OCI-M2 (cell line): ENCODE measurements around the gene LGALS12.
"Not testable (repeated sequence)": the region's sequence is repeated elsewhere in the genome, so short reads cannot be mapped to it uniquely, and the experiment has no call there.

ENCODE experiments used
- DNase-seq: peaks from one replicate; lab custom pipeline; 2025; ENCODE audit not compliant: unreplicated experiment; lab: John Stamatoyannopoulos, UW

Gene LGALS12

DNA sequence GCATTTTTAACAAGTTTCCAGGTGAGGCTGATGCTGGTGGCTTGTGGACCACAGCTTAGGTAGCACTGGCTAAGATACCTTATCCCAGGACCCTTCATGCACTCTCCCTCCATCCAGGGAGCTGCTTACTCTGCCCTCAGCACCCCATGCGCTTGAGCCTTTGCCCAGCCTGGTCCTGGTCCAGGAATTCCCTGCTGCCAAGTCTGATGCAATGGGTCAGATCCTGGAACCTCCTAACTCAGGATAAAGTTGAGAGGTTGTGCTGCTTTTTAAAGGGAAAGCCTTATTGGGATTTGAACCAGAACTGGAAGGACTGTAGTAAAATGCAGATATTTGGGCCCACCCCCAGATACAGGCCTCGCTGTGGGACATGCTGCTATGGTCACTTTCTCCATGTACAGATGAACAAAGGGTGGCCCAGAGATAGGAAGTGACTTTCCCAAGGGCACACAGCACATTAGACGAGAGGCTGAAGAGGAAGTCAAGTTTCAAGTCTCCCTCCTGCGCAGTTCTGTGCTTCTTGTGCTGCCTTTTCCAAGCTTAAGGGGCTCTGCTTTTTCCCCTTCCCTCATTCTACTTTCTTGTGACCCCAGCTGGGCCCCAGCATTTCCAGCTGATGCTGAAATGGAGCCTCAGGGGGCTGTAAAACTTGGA lies 824 bp upstream of the LGALS12 start:
- no peak for DNase-seq

DNA sequence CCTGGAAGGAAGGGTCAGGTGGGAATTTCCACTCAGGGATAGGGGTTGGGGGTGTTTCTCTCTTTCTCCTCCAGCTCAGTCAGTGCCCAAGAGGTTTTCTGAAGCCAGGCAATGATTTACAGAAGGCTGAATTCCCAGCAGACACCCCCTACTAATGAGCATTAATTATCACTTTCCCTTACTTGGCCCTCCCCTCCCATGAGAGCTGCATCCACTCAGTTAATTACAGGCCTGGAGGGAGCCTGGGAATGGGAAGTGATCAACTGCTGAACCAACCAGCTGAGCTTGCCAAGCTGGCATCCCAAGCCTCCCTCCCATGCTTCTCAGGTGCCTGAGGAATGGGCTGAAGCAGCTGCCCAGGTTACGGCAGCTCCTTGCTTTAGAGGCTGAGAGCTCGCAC lies 992 bp downstream of the LGALS12 start:
- no peak for DNase-seq

DNA sequence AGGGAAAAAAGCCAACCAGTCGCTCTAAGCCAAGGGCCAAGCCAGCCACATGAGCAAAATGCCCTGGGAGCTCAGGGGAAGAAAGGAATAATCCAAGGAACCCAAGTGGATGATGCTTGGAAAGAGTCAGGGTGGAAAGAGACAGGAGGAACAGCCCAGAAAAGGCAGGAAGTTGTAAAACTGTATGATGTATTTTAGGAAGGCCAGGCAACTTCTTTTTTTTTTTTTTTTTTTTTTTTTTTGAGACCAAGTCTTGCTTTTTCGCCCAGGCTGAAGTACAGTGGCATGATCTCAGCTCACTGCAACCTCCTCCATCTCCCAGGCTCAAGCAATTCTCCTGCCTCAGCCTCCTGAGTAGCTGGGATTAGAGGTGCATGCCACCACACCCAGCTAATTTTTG lies 1.6 kb downstream of the LGALS12 start:
- no peak for DNase-seq

DNA sequence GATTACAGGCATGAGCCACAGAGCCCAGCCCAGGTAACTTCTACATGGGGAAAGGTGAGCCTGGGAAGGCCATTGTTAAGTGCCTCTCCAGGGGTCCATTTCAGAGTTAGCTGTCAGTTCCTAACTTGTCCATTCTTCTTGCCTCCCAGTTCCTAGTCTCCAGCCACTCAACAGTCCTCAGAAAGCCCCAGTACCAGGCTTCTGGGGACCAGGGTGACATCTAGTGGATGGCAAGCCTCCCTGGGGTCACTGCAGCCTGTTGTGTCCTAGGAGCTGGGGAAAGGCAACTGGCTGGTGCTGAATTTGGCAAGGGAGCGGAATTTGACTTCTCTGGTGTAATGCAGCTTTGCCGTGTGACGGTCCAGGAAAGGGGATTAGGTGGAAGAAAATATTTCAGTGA lies 2.1 kb downstream of the LGALS12 start:
- DNase-seq: no peak

DNA sequence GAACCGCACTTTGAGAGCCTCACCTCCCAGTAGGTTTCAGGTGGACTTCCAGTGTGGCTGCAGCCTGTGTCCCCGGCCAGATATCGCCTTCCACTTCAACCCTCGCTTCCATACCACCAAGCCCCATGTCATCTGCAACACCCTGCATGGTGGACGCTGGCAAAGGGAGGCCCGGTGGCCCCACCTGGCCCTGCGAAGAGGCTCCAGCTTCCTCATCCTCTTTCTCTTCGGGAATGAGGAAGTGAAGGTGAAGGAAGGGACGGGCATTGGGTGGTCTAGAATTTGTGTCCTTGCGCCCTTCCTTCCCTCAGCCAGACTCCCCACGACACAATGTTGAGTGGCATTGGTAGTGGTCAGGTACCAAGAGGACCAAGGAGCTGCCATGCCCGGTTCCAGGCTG lies 2.9 kb downstream of the LGALS12 start:
- no peak for DNase-seq

DNA sequence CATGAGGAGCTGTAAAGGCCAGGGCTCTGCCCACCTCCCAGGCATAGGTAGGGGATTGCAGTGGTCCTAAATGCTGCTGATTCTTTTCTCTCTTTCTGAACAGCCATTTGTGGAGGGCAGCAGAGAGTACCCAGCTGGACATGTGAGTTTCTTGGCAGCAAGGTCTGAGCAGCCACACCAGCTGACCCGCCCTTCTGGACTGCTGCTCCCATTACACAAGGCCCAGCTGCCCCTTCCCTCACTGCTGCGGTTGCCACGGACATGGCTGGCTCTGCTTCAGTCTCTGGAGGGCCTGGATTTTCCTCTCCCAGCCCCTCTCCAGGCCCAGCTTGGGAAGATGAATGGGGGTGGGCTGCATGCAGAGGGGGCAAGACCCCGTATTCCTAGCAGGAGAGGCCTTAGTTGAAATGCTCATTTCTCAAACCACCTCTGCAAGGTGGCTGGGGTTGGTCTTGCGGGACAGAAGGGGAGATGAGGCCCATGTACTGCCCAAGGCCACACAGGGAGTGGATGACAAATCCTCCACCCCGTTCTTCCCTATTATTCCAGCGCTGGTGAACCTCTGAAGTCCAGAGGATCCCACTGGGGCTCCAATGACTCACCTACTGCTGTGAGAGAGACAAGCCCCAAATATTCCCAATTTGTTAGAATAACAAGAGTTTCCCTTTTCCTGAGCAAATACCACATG lies 4.6 kb downstream of the LGALS12 start:
- no peak for DNase-seq

DNA sequence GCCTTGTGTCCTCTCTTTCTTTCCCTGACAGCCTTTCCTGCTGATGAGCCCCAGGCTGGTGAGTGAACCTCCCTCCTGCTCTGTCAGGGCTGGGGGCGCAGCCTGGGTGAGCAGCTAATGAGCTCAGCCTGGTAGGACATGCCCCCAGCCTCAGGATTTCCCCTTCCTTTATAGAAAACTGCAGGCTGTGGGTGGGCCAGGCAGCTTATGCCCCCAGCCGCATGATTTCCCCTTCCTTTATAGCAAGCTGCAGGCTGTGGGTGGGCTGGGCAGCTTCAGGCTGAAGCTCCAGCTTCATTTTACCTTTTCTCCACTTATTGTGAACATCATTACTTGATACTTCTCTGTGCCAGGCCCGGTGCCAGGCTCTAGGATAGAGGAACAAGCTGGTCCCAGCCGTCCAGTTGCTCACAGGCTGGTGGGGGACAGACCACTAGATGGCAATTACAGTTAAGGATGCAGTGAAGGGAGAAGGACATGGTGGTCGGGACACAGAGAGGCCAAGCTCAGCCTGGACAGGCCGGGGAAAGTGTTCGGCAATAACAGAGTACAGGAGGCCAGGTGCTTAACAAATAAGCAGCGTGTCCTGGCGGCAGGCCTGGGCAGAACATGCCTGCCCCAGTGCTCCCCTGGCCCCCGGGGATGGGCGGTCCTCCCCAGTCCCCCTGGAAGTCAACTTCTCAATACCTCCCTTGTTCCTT lies 5.3 kb downstream of the LGALS12 start:
- no peak for DNase-seq

DNA sequence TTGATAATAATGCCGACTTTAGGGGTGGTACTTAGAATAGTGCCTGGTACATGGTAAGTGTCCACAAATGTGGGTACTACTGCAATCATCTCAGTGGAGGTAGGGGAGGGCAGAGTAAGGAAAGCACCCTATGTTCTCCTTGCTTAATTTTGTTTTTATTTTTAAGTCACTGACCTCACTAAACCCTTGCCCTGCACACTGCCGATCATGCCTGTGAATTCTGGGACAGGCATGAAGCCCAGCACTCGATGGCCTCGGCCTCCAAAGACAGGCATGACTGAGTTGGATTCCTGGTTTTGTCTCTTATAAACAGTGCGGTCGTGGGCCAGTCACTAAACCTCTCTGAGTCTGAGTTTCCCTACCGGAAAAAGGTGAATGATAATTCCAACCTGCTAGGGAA lies 6.9 kb downstream of the LGALS12 start:
- DNase-seq: no peak

DNA sequence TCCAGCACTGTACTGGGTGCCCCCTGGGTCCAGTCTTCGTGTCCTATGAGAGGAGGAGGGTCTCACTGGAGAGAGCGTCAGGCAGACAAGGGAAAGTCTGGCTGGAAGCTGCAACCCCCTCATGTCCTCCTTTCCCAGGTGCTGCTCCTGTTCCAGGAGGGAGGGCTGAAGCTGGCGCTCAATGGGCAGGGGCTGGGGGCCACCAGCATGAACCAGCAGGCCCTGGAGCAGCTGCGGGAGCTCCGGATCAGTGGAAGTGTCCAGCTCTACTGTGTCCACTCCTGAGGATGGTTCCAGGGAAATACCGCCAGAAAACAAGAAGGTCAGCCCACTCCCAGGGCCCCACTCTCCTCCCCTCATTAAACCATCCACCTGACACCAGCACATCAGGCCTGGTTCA lies 10.2 kb downstream of the LGALS12 start:
- no peak for DNase-seq

DNA sequence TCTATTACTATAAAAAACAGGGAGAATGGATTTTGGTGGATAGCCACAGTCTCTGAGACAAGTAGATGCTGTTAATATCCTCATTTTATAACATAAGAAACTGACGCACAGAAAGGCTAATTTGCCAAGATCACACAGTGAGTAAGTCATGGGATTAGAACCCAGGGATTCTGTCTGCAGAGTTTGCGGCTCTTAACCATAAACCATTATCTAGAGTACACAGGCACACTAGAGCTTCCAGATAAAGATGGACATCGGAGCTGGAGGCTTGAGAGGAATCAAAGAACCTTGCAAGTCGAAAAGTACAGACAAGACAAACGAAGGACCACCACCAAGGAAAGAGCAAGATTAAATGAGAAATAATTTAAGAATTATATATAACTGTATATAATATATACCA lies 11.3 kb downstream of the LGALS12 start:
- DNase-seq: no peak

DNA sequence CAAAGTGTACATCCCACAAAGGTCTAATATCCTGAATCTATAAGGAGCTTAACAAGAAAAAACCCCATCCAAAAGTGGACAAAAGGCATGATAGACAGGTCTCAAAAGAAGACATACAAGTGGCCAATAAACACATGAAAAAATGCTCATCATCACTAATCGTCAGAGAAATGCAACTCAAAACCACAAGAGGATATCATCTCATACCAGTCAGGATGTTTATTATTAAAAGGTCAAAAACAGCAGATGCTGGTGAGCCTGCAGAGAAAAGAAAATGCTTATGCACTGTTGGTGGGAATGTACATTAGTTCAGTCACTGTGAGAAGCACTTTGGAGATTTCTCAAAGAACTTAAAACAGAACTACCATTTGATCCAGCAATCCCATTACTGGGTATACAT lies 12.7 kb downstream of the LGALS12 start:
- DNase-seq: no peak

DNA sequence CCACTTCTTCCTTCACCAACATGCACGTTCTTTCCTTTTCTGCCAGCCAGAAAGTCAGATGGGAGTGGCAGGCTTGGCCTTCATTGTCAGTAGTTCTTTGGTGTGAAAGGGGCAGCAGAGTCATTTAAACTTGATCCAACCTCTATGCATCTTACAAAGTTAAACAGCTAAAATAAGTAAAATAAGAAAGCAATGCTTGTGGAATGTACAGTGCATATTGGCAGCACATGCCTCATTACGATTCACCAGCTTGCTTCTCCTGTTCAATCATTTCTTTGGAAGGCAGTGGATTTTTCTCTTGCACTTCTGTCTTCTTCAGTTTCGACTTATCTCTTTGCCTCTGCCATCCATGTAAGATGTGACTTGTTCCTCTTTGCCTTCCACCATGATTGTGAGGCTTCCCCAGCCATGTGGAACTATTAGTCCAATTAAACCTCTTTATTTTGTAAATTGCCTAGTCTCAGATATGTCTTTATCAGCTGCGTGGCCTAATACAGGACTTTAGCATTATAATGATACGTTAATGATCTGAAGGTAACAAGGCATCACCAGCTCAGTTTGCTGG lies 14.8 kb downstream of the LGALS12 start:
- DNase-seq: no peak

DNA sequence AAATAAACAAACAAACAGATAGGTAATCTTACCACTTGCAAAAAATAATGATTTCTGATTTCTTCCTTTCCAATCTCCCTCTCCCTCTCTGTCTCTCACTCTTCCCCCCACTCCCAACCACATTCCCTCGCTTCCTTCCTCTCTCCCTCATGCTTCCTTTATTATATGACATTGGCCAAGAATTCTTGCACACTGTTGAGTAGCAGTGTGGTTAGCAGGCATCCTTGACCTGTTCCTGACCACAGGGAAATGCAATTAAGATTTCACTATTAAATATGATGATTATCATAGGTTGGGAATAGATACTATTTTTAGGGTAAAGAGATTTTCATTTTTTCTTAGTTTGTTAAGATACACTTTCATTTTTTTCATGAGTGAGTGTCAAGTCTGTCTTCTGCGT lies 16.0 kb downstream of the LGALS12 start:
- DNase-seq: no peak

DNA sequence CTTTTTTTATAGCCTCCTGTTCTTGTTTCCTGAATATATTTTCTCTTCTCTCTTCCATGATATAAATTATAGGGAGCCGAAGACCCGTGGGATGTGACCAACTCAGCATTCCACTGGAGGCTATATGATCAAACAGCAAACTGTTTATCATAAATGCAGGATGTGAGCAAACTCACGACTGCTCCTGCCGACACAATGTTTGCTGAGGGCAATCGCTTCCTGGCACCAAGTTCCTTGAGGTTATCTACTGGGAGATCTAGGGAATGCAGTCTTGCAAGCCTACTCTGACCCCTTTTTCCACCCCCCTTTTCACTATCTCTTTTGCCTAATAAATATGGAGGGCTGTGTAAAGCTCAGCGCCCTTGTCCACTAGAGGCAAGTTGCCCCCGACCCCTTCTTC lies 17.3 kb downstream of the LGALS12 start:
- no peak for DNase-seq

DNA sequence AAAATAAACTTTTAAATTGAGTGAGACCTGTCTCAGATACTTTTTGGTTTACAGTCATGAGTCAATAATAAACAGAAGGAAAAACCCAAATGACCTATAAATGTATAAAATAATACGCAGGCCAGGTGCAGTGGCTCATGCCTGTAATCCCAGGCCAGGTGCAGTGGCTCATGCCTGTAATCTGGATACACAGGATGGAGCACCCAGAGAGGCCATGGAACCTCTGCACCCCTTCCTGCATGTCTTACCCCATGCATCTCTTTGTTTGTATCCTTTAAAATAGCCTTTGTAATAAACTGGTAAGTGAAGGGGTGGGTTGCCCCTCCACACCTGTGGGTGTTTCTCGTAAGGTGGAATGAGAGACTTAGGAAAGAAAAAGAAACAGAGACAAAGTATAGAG lies 21.8 kb downstream of the LGALS12 start:
- no peak for DNase-seq

DNA sequence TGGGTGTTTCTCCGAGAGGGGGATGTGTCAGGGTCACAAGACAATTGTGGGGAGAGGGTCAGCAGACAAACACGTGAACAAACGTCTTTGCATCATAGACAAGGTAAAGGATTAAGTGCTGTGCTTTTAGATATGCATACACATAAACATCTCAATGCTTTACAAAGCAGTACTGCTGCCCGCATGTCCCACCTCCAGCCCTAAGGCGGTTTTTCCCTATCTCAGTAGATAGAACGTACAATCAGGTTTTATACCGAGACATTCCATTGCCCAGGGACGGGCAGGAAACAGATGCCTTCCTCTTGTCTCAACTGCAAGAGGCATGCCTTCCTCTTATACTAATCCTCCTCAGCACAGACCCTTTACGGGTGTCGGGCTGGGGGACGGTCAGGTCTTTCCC lies 22.3 kb downstream of the LGALS12 start:
- DNase-seq: not testable (repeated sequence)

DNA sequence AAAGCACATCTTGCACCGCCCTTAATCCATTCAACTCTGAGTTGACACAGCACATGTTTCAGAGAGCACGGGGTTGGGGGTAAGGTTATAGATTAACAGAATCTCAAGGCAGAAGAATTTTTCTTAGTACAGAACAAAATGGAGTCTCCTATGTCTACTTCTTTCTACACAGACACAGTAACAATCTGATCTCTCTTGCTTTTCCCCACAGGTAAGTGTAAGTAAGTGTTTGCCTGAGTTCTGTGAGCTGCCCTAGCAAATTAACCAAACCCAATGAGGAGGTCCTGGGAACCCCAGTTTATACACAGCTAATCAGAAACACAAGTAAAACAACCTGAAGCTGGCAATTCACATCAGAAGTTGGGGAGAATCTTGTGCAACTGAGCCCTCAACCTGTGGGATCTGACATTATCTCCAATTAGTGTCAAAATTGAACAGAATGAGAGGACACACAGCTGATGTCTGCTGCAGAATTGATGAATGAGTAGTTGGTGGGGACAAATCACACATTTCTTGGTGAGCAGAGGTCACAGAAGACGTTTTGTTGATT lies 22.9 kb downstream of the LGALS12 start:
- not testable (repeated sequence) for DNase-seq

DNA sequence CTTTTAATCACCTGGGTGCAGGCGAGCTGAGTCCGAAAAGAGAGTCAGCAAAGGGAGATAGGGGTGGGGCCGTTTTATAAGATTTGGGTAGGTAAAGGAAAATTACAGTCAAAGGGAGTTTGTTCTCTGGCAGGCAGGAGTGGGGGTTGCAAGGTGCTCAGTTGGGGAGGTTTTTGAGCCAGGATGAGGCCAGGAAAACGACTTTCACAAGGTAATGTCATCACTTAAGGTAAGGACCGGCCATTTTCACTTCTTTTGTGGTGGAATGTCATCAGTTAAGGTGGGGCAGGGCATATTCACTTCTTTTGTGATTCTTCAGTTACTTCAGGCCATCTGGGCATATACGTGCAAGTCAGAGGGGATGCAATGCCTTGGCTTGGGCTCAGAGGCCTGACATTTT lies 23.5 kb downstream of the LGALS12 start:
- not testable (repeated sequence) for DNase-seq

DNA sequence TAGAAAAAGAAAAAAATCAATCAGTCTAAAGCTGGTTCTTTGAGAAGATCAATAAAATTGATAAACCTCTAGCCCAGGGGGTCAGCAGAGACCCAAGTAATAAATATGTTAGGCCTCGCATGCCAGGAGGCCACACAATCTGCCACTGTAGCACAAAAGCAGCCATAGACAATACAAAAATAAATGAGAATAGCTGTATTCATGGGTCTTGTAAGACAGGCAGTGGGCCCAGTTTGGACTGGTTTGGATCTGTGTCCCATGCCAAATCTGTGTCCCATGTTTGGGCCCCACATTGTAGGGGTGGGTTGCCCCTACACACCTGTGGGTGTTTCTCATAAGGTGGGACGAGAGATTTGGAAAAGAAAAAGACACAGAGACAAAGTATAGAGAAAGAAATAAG lies 24.1 kb downstream of the LGALS12 start:
- DNase-seq: no peak

DNA sequence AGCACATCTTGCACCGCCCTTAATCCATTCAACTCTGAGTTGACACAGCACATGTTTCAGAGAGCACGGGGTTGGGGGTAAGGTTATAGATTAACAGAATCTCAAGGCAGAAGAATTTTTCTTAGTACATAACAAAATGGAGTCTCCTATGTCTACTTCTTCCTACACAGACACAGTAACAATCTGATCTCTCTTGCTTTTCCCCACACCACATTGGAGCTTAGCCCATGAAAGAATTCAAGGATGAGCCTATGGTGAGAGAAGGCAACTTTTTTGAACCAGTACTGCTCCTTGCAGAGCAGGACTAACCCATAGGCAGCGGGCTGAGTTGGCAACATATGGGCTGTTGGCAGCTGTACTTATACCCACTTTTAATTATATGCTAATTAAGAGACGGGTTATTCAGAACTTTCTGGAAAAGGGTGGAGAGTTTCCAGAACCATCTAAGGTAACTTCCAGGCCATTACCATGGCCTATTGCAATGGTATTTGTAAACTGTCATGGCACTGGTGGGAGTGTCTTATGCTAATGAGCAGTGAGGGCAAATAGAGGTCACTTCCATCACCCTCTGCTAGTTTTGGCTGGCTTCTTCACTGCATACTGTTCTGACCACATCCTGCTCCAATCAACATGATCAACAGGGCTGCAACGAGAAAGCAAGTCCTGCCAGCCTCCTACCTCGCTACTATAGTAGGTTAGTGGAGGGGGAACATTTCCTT lies 25.3 kb downstream of the LGALS12 start:
- DNase-seq: not testable (repeated sequence)

DNA sequence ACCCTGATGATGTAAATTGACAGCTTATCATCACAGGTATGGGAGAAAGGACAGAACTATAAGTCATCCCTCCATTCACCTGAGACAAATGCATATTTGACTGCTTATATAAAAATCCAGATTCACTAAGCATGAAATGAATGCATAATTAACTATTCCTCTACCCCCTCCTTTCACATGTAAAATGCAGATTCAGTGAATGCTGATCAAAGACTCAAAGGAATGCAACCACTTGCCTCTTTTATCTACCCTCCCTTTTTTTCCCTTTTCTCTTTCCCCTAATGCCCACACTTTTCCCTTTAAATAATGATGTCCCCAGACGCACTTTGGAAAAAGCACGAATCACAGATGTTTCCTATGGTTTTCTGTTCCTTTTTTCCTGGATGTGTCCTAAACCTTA lies 26.2 kb downstream of the LGALS12 start:
- DNase-seq: no peak
